Measurements from ENCODE around the gene AR. TPM values are rescaled to one million over a fixed set of nuclear protein-coding genes. Genes with fewer than 3 reads are reported as not detected.
"Not testable (repeated sequence)": the region's sequence is repeated elsewhere in the genome, so short reads cannot be mapped to it uniquely, and the experiment has no call there.

The AR gene
- total RNA-seq, 1 donor from 2014 or later = 6.7 TPM

DNA sequence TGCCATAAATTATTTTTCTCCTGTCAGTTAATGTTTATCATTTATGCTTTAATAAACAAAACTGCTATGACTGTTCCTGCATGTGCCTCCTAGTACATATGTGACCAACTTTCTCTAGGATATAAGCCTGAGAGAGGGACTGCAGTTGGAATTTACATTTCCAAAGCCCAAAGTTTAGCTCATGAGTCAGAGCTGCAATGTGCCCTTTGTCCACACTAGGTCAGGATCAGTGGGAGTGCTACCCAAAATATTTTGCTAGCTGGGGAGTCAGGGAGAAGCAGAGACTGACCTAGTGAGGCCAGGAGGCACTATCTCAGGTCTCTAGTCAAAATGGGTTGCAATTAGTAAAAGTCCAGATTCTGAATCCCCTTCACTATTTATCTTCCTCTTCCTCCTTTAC is 92.7 kb downstream of the AR start:
- Mint-ChIP-seq H3K36me3 (no peaks in the 10 kb centered on the region), H3K4me1 (peaks cover 2% of the 10 kb centered on the region), H3K27me3 (ENCODE audit: insufficient read depth, low read depth) (peaks cover 5% of the 10 kb centered on the region), H3K27ac (no peak overlapping the region), H3K9me3 (peaks cover 15% of the 10 kb centered on the region), H3K4me3 (no peak overlapping the region)
- Histone ChIP-seq H3K4me3 (no peak overlapping the region), H3K4me2 (no peak overlapping the region), H2AFZ (replicated peaks) (no peak overlapping the region), H3F3A (ENCODE audit: low read depth) (no peaks in the 10 kb centered on the region), H3K9me3 (ENCODE audit: low read depth) (no peaks in the 10 kb centered on the region), H3K4me1 (no peaks in the 10 kb centered on the region), H3K36me3 (peaks cover 4% of the 10 kb centered on the region), H3K27me3 (no peaks in the 10 kb centered on the region), H3K27ac (no peak overlapping the region), H3K9ac (no peak overlapping the region), H4K20me1 (ENCODE audit: low read depth) (no peaks in the 10 kb centered on the region), H3K79me2 (ENCODE audit: low read depth) (no peaks in the 10 kb centered on the region)
- no peak for TF ChIP-seq EZH2 (IDR thresholded peaks at IDR 0.05)
- TF ChIP-seq, protein P1, sequence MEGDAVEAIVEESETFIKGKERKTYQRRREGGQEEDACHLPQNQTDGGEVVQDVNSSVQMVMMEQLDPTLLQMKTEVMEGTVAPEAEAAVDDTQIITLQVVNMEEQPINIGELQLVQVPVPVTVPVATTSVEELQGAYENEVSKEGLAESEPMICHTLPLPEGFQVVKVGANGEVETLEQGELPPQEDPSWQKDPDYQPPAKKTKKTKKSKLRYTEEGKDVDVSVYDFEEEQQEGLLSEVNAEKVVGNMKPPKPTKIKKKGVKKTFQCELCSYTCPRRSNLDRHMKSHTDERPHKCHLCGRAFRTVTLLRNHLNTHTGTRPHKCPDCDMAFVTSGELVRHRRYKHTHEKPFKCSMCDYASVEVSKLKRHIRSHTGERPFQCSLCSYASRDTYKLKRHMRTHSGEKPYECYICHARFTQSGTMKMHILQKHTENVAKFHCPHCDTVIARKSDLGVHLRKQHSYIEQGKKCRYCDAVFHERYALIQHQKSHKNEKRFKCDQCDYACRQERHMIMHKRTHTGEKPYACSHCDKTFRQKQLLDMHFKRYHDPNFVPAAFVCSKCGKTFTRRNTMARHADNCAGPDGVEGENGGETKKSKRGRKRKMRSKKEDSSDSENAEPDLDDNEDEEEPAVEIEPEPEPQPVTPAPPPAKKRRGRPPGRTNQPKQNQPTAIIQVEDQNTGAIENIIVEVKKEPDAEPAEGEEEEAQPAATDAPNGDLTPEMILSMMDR (IDR thresholded peaks at IDR 0.05) = no peak
- no peak for TF ChIP-seq EZH2phosphoT487 (IDR thresholded peaks at IDR 0.05)
- DNase-seq (ENCODE audit: low spot score) = no peak

DNA sequence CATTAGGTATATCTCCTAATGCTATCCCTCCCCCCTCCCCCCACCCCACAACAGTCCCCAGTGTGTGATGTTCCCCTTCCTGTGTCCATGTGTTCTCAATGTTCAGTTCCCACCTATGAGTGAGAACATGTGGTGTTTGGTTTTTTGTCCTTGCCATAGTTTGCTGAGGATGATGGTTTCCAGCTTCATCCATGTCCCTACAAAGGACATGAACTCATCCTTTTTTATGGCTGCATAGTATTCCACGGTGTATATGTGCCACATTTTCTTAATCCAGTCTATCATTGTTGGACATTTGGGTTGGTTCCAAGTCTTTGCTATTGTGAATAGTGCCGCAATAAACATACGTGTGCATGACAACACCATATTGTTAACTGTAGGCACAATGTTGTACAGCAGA is 93.5 kb downstream of the AR start:
- H3K4me2 ChIP-seq; H3K4me1 Mint-ChIP-seq; H3K36me3 Mint-ChIP-seq; H3K27me3 ChIP-seq; H3K9ac ChIP-seq; H3K4me3 ChIP-seq; H3K27ac ChIP-seq; DNase-seq (ENCODE audit: low spot score); H3K27me3 Mint-ChIP-seq (ENCODE audit: insufficient read depth, low read depth); H3K36me3 ChIP-seq; H3F3A ChIP-seq (ENCODE audit: low read depth); H3K27ac Mint-ChIP-seq; H3K4me1 ChIP-seq; H2AFZ ChIP-seq (replicated peaks); H4K20me1 ChIP-seq (ENCODE audit: low read depth); H3K79me2 ChIP-seq (ENCODE audit: low read depth); H3K9me3 ChIP-seq (ENCODE audit: low read depth); H3K4me3 Mint-ChIP-seq: not testable (repeated sequence)
- peaks cover 15% of the 10 kb centered on the region for H3K9me3 Mint-ChIP-seq

DNA sequence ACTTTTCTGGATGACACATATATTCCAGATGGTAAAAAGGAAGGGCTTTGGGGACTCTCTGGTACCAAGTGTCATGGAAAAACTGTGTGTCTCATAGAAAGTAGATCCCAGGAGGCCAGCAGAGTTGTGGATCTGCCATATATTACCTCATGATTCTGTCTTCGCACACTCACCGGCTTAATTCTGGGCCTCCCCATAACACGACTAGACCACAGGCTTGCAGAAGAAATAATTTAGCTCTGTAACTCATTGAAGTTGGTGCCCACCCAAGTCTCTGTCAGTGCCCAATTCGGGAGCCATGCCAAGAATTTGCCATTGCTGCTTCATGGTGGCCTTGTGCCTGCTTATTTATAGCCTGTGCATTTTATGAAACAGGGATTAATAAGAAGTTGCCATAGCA is 104.5 kb downstream of the AR start:
- H3K4me1 Mint-ChIP-seq = no peaks in the 10 kb centered on the region

DNA sequence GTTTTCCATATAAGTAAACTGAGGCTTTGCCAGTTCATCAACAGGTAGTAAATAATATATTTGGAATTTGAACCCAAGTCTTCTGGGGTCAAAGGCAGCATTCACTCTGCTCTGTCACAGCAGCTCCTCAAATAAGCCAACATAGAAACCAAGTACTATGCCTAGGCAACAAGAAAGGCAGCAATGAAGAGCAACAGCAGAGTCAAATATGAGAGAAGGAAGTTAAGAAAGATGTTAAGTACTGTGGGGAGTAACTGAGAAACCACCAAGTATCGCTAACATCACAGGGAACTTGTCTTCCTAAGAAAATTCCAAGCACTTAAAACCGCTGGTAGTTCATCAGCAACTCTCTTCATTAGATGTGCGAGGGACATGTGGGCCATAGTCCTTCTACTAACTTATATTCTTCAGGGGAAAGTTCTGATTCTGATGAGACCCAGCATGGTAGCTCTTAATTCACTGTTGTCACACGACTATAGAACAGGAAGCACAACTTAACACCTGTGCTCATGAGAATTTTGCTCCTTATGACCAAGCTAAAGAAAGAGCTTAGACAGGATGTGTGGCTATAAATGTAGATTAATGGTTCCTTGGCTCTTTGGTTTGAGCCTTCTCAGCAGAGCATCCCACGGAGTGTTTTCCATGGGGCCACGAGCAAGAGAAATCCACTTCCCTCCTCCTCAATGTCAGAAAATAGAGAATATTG is 107.8 kb downstream of the AR start:
- H3K4me3 ChIP-seq = no peak overlapping the region
- TF ChIP-seq EZH2 (IDR thresholded peaks at IDR 0.05) (no peak), EZH2phosphoT487 (IDR thresholded peaks at IDR 0.05) (no peak)
- TF ChIP-seq, protein P1 (IDR thresholded peaks at IDR 0.05) = no peak
- no peak for DNase-seq (ENCODE audit: low spot score)
- no peak overlapping the region for H3K27ac ChIP-seq
- Mint-ChIP-seq H3K27ac (no peak overlapping the region), H3K27me3 (ENCODE audit: insufficient read depth, low read depth) (peaks cover 3% of the 10 kb centered on the region), H3K36me3 (no peaks in the 10 kb centered on the region), H3K9me3 (no peaks in the 10 kb centered on the region), H3K4me3 (no peak overlapping the region), H3K4me1 (no peaks in the 10 kb centered on the region)
- no peaks in the 10 kb centered on the region for H3K36me3 ChIP-seq
- H2AFZ ChIP-seq (replicated peaks) = no peak overlapping the region
- H3K9me3 ChIP-seq (ENCODE audit: low read depth) = peaks cover 2% of the 10 kb centered on the region
- no peaks in the 10 kb centered on the region for H4K20me1 ChIP-seq (ENCODE audit: low read depth)
- no peaks in the 10 kb centered on the region for H3K79me2 ChIP-seq (ENCODE audit: low read depth)
- no peaks in the 10 kb centered on the region for H3K27me3 ChIP-seq
- H3K4me2 ChIP-seq = no peak overlapping the region
- H3K4me1 ChIP-seq = no peaks in the 10 kb centered on the region
- no peaks in the 10 kb centered on the region for H3F3A ChIP-seq (ENCODE audit: low read depth)
- no peak overlapping the region for H3K9ac ChIP-seq

More for the DNA sequence above, 104.5 kb downstream of the AR start:
- peaks cover 2% of the 10 kb centered on the region for H3K36me3 Mint-ChIP-seq
- DNase-seq (ENCODE audit: low spot score) = no peak
- Histone ChIP-seq H3K4me3 (no peak overlapping the region), H3K36me3 (no peaks in the 10 kb centered on the region), H3F3A (ENCODE audit: low read depth) (no peaks in the 10 kb centered on the region), H3K27me3 (no peaks in the 10 kb centered on the region), H3K79me2 (ENCODE audit: low read depth) (no peaks in the 10 kb centered on the region), H3K27ac (no peak overlapping the region), H3K9ac (no peak overlapping the region), H3K9me3 (ENCODE audit: low read depth) (peaks cover 2% of the 10 kb centered on the region), H2AFZ (replicated peaks) (no peak overlapping the region), H3K4me1 (no peaks in the 10 kb centered on the region), H3K4me2 (no peak overlapping the region), H4K20me1 (ENCODE audit: low read depth) (no peaks in the 10 kb centered on the region)
- TF ChIP-seq EZH2phosphoT487 (IDR thresholded peaks at IDR 0.05) (no peak), EZH2 (IDR thresholded peaks at IDR 0.05) (no peak)
- TF ChIP-seq, protein P1 (IDR thresholded peaks at IDR 0.05) = no peak
- H3K27me3 Mint-ChIP-seq (ENCODE audit: insufficient read depth, low read depth) = peaks cover 3% of the 10 kb centered on the region
- no peak overlapping the region for H3K4me3 Mint-ChIP-seq
- no peak overlapping the region for H3K27ac Mint-ChIP-seq
- H3K9me3 Mint-ChIP-seq = no peaks in the 10 kb centered on the region

Measured in neural progenitor cell (in vitro differentiated cells).